Prostate gland (tissue), 2 donors: ENCODE measurements around the gene A2M. TPM values are rescaled to one million over a fixed set of nuclear protein-coding genes. Genes with fewer than 3 reads are reported as not detected.
A peak's percentile ranks its signal among the peaks of the same experiment; 100 is the strongest.

Experiments
- DNase-seq: peaks from one replicate; pipeline ENCODE4 v3.0.0-alpha.2; 2019; ENCODE audit warnings: low spot score
- H3K27ac ChIP-seq, 2 donors: fragments of 200-600 bp; sonication (generic); 2 replicates each; pipeline ENCODE4 v1.5.1; 2017 to 2019
- H3K27me3 ChIP-seq: fragments of 200-600 bp; sonication (generic); replicated peaks from 2 replicates; pipeline ENCODE4 v1.5.1; 2019; ENCODE audit not compliant: insufficient read depth
- H3K36me3 ChIP-seq, 2 donors: fragments of 200-600 bp; sonication (generic); 1 replicate in 1 of 2; 2 replicates in 1 of 2; pipeline versions ENCODE4 v1.5.1 to v1.8.1; 2017 to 2019
- H3K4me1 ChIP-seq: fragments of 200-600 bp; sonication (generic); replicated peaks from 2 replicates; pipeline ENCODE4 v1.5.1; 2019
- H3K4me3 ChIP-seq, 2 donors: fragments of 200-600 bp; sonication (generic); 2 replicates each; pipeline ENCODE4 v1.5.1; 2017 to 2019
- H3K9me3 ChIP-seq: fragments of 200-600 bp; sonication (generic); 2 replicates; pipeline ENCODE4 v1.5.1; 2017
- POLR2A ChIP-seq: fragments of 450-650 bp; IDR thresholded peaks from one replicate; pipeline ENCODE4 v1.6.1; 2016; ENCODE audit warnings: antibody characterized with exemption, mild to moderate bottlenecking
- POLR2AphosphoS5 ChIP-seq: sonication (generic); formaldehyde crosslinking; IDR thresholded peaks from one replicate; pipeline ENCODE4 v1.6.1; 2017; ENCODE audit warnings: antibody characterized with exemption
- WGBS: methylation state at CpG from one replicate; pipeline ENCODE4 v1.1.5; 2018; 5-methylcytosine and 5-hydroxymethylcytosine counted together
- intact Hi-C: fragments of 100-400 bp; cut with DNase I; formaldehyde crosslinking; loops from one replicate; pipeline ENCODE4 v1.14.2; 2022
- total RNA-seq, 2 donors: library from RNA; depleted of rRNA; stranded (reverse); fragments of >200 nt; gene quantifications; one replicate each; pipeline ENCODE4 v1.1.0, GENCODE V29; 2016
- TF ChIP-seq, protein P1 (sequence below), 4 experiments: fragments of 200-600 bp in 2 of 4; fragments of 450-650 bp in 2 of 4; sonication (generic) in 2 of 4; IDR thresholded peaks; 1 replicate in 3 of 4; 2 replicates in 1 of 4; pipeline ENCODE4 v1.5.1; 2016 to 2019; ENCODE audit warnings: antibody characterized with exemption in 4 of 4, mild to moderate bottlenecking in 2 of 4, moderate library complexity in 2 of 4

A2M gene
- total RNA-seq, 2 donors from 2014 or later: 82.6 to 286 TPM

DNA sequence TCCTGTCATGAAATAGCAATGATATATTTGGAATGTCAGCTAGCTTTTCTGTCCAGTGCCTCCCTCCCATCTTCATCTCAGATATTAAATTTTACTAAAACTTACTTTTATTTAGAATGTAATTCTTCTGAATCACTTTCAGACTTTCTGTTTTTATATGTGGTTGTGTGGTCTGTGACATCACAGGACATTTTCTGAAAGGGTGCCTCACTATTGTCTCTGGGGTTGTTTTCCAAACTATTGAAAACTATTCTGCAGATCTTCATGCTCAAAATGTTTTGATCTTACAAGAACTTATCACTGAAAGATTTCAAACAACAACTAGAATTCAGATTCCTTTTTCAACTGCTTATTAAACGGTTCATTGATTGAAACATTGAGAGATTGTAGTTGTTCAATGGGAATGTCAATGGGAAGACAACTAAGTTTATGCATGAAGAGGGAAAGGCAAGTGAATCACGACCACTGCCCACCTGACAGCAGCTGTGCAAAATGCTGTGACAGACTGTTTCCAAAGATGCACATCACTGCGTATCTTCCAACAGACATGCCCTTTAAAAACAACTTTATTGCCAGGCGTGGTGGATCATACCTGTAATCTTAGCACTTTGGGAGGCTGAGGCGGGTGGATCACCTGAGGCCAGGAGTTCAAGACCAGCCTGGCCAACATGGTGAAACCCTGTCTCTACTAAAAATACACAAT is 75.1 kb downstream of the A2M start:
- TF ChIP-seq, protein P1, sequence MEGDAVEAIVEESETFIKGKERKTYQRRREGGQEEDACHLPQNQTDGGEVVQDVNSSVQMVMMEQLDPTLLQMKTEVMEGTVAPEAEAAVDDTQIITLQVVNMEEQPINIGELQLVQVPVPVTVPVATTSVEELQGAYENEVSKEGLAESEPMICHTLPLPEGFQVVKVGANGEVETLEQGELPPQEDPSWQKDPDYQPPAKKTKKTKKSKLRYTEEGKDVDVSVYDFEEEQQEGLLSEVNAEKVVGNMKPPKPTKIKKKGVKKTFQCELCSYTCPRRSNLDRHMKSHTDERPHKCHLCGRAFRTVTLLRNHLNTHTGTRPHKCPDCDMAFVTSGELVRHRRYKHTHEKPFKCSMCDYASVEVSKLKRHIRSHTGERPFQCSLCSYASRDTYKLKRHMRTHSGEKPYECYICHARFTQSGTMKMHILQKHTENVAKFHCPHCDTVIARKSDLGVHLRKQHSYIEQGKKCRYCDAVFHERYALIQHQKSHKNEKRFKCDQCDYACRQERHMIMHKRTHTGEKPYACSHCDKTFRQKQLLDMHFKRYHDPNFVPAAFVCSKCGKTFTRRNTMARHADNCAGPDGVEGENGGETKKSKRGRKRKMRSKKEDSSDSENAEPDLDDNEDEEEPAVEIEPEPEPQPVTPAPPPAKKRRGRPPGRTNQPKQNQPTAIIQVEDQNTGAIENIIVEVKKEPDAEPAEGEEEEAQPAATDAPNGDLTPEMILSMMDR (IDR thresholded peaks at IDR 0.05): no peak
- no peak for TF ChIP-seq POLR2AphosphoS5
- TF ChIP-seq POLR2A: no peak
- Histone ChIP-seq H3K27ac (no peak overlapping the region), H3K4me1 (no peaks in the 10 kb centered on the region), H3K9me3 (no peaks in the 10 kb centered on the region), H3K36me3 (no peaks in the 10 kb centered on the region), H3K27me3 (no peaks in the 10 kb centered on the region), H3K4me3 (no peak overlapping the region)
- DNase-seq: no peak
- intact Hi-C loops: no loop called here
- 80% methylated on average over 5 of the region's 5 CpGs for WGBS

DNA sequence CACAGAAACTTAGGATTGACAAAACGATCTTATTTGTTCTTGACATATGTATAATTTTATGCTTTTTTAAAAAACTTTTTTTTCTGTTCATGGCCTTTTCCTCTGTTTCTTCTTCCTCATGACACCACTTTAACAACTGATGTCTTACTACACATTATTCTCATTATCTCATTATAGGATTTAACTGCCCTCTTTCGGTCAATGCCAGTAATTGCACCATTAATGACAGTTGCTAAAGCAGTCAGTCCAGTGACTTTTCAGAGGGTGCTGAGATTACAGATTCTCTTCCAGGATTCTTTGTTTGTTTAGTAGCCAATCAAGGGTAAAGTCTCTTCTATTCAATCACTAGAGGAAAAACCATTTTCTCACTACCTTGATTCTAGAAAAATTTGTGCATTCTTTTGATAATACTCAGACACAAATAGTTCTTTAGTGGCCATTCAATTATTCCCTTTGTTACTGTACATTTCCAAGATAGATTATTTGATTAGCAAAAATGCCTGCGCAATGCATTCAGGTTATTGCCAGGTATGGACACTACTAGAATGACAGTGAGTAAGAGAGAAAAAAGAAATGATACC is 76.2 kb downstream of the A2M start:
- peak; percentile 33 for DNase-seq
- TF ChIP-seq POLR2AphosphoS5 (peak; percentile 42), POLR2A (no peak)
- TF ChIP-seq, protein P1 (IDR thresholded peaks at IDR 0.05): peak; percentile 48 to 85 (median 74)
- WGBS: 14% methylated on average over 3 of the region's 3 CpGs

DNA sequence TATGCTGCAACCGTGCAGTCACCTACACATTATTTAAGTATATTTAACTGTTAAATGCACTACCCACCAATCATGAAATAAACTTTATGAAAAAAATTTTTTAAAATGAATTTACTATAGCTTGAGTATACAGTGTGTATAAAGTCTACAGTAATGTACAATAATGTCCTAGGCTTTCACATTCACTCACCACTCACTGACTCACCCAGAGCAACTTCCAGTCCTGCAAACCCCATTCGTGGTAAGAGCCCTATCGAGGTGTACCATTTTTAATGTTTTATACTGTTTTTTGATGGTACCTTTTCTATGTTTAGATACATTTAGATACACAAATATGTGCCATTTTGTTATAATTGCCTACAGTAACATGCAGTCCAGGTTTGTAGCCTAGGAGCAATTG is 78.3 kb downstream of the A2M start:
- no peak for DNase-seq
- WGBS: 85% methylated on average over 3 of the region's 3 CpGs
- no peaks in the 10 kb centered on the region for H3K27me3 ChIP-seq
- no peaks in the 10 kb centered on the region for H3K9me3 ChIP-seq
- intact Hi-C loops: loop anchor here (5.0 to 10.0 kb wide), 2 partner anchors 83 to 355 kb away; no protein-coding TSS in a partner anchor
- H3K36me3 ChIP-seq: no peaks in the 10 kb centered on the region
- H3K4me1 ChIP-seq: no peaks in the 10 kb centered on the region
- H3K4me3 ChIP-seq: no peak overlapping the region
- H3K27ac ChIP-seq: no peak overlapping the region
- TF ChIP-seq POLR2AphosphoS5 (no peak), POLR2A (no peak)
- TF ChIP-seq, protein P1 (IDR thresholded peaks at IDR 0.05): no peak

More for the DNA sequence above, 76.2 kb downstream of the A2M start:
- Histone ChIP-seq H3K36me3 (no peaks in the 10 kb centered on the region), H3K9me3 (no peaks in the 10 kb centered on the region), H3K27ac (no peak overlapping the region), H3K27me3 (no peaks in the 10 kb centered on the region), H3K4me3 (no peak overlapping the region), H3K4me1 (no peaks in the 10 kb centered on the region)
- intact Hi-C loops: loop anchor here (5.0 to 10.0 kb wide), 2 partner anchors 85 to 357 kb away; no protein-coding TSS in a partner anchor

DNA sequence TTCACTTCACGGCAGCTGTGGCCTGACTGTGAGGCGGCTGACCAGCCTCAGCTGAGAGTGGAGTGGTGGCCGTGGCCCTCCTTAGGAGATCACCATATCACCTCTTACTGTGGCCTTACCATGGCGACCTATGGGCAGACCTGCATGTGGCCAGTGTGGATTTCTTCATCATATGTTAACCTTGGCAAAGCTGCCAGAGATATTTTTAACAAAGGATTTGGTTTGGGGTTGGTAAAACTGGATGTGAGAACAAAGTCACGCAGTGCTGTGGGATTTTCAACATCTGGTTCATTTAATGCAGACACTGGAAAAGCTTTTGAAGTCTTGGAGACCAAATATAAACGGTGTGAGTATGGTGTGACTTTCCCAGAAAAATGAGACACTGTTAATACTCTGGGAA is 79.5 kb downstream of the A2M start:
- no peaks in the 10 kb centered on the region for H3K9me3 ChIP-seq
- H3K4me1 ChIP-seq: no peaks in the 10 kb centered on the region
- no peak overlapping the region for H3K27ac ChIP-seq
- H3K27me3 ChIP-seq: no peaks in the 10 kb centered on the region
- H3K36me3 ChIP-seq: no peaks in the 10 kb centered on the region
- intact Hi-C loops: loop anchor here (5.0 to 10.0 kb wide), 2 partner anchors 81 to 354 kb away; no protein-coding TSS in a partner anchor
- WGBS: 84% methylated on average over 6 of the region's 6 CpGs
- no peak overlapping the region for H3K4me3 ChIP-seq
- no peak for DNase-seq
- TF ChIP-seq POLR2AphosphoS5 (no peak), POLR2A (no peak)
- TF ChIP-seq, protein P1 (IDR thresholded peaks at IDR 0.05): no peak
